Neural cell (in vitro differentiated cells): ENCODE results near the gene TMEM151A. TPM values are rescaled to one million over a fixed set of nuclear protein-coding genes. Genes with fewer than 3 reads are reported as not detected.

ENCODE experiments used
- H2AFZ ChIP-seq: fragments of 200-600, 300-800 bp; sonication (generic), shearing (Covaris generic); 2 replicates; pipeline ENCODE4 v1.6.0; 2014; ENCODE audit warnings: low read depth, mild to moderate bottlenecking, antibody characterized with exemption, low read length, moderate library complexity
- H3F3A ChIP-seq: fragments of 200-600 bp; shearing (Covaris generic); 2 replicates; pipeline ENCODE4 v1.6.1; 2016; ENCODE audit warnings: mild to moderate bottlenecking, moderate library complexity, mixed read lengths, antibody characterized with exemption, low read length; ENCODE audit not compliant: insufficient read depth, poor library complexity, severe bottlenecking
- H3K27ac ChIP-seq: fragments of 200-600, 300-800 bp; sonication (generic), shearing (Covaris generic); 2 replicates; pipeline ENCODE4 v1.5.1; 2014; ENCODE audit warnings: mild to moderate bottlenecking, low read length, moderate library complexity
- H3K27me3 ChIP-seq: fragments of 300-800, 200-600 bp; sonication (generic), shearing (Covaris generic); 2 replicates; pipeline ENCODE4 v1.6.0; 2014; ENCODE audit warnings: mild to moderate bottlenecking, low read depth, low read length, moderate library complexity; ENCODE audit not compliant: insufficient read depth
- H3K36me3 ChIP-seq: fragments of 300-800, 200-600 bp; sonication (generic), shearing (Covaris generic); 2 replicates; pipeline ENCODE4 v1.5.1; 2014; ENCODE audit warnings: mild to moderate bottlenecking, antibody characterized with exemption, low read length, moderate library complexity; ENCODE audit not compliant: insufficient read depth
- H3K4me2 ChIP-seq: fragments of 300-800, 200-600 bp; sonication (generic), shearing (Covaris generic); 2 replicates; pipeline ENCODE4 v1.6.0; 2014; ENCODE audit warnings: mild to moderate bottlenecking, low read length
- H3K4me3 ChIP-seq: fragments of 300-800, 200-600 bp; sonication (generic), shearing (Covaris generic); 2 replicates; pipeline ENCODE4 v1.5.1; 2014; ENCODE audit warnings: mild to moderate bottlenecking, low read length, moderate library complexity
- H3K79me2 ChIP-seq: fragments of 200-600 bp; shearing (Covaris generic); replicated peaks from 2 replicates; pipeline ENCODE4 v1.6.0; 2014; ENCODE audit warnings: mild to moderate bottlenecking, low read length, moderate library complexity; ENCODE audit not compliant: insufficient read depth
- H3K9ac ChIP-seq: fragments of 300-800, 200-600 bp; sonication (generic), shearing (Covaris generic); 2 replicates; pipeline ENCODE4 v1.6.1; 2016; ENCODE audit warnings: mild to moderate bottlenecking, low read length, mixed read lengths
- H3K9me2 ChIP-seq: fragments of 200-600 bp; shearing (Covaris generic); 2 replicates; pipeline ENCODE4 v1.6.1; 2016; ENCODE audit warnings: mild to moderate bottlenecking, low read length, mixed read lengths; ENCODE audit not compliant: insufficient read depth
- H3K9me3 ChIP-seq: fragments of 200-600, 300-800 bp; sonication (generic), shearing (Covaris generic); 2 replicates; pipeline ENCODE4 v1.6.1; 2016; ENCODE audit warnings: mild to moderate bottlenecking, mixed run types, low read length, moderate library complexity, mixed read lengths
- H4K20me1 ChIP-seq: fragments of 200-600 bp; shearing (Covaris generic); 2 replicates; pipeline ENCODE4 v1.6.1; 2016; ENCODE audit warnings: mild to moderate bottlenecking, mixed run types; ENCODE audit not compliant: insufficient read depth
- CTCF ChIP-seq: fragments of 450-650 bp; IDR thresholded peaks from 2 replicates; pipeline ENCODE4 v1.5.1; 2014; ENCODE audit warnings: antibody characterized with exemption, mild to moderate bottlenecking, moderate library complexity; ENCODE audit not compliant: poor library complexity, severe bottlenecking
- EP300 ChIP-seq: fragments of 450-650 bp; conservative IDR thresholded peaks from 2 replicates; pipeline ENCODE4 v1.6.1; 2014; ENCODE audit warnings: antibody characterized with exemption, mild to moderate bottlenecking, moderate library complexity; ENCODE audit not compliant: poor library complexity, severe bottlenecking
- EZH2 ChIP-seq: fragments of 200-600, 300-800 bp; shearing (Covaris generic), sonication (generic); IDR thresholded peaks from 2 replicates; pipeline ENCODE4 v1.6.1; 2014; ENCODE audit warnings: antibody characterized with exemption, low read length, borderline replicate concordance, mild to moderate bottlenecking; ENCODE audit not compliant: insufficient read depth, poor library complexity, severe bottlenecking
- MXI1 ChIP-seq: fragments of 450-650 bp; conservative IDR thresholded peaks from 2 replicates; pipeline ENCODE4 v1.6.1; 2014; ENCODE audit warnings: antibody characterized with exemption, mild to moderate bottlenecking; ENCODE audit not compliant: poor library complexity, severe bottlenecking
- POLR2AphosphoS5 ChIP-seq: IDR thresholded peaks from 2 replicates; pipeline ENCODE4 v1.6.1; 2012
- RAD21 ChIP-seq: fragments of 450-650 bp; conservative IDR thresholded peaks from 2 replicates; pipeline ENCODE4 v1.6.1; 2014; ENCODE audit warnings: antibody characterized with exemption, mild to moderate bottlenecking, moderate library complexity
- SMC3 ChIP-seq: fragments of 450-650 bp; conservative IDR thresholded peaks from 2 replicates; pipeline ENCODE4 v1.6.1; 2014; ENCODE audit warnings: antibody characterized with exemption, mild to moderate bottlenecking, moderate library complexity; ENCODE audit not compliant: poor library complexity
- TAF1 ChIP-seq: IDR thresholded peaks from 2 replicates; pipeline ENCODE4 v1.6.1; 2012; ENCODE audit warnings: low read depth
- polyA plus RNA-seq: library from polyadenylated mRNA; depleted of rRNA; stranded (reverse); fragments of >200 nt; gene quantifications from 2 replicates; pipeline ENCODE4 v1.2.3, GENCODE V29; 2014
- TF ChIP-seq, protein P1 (sequence below): IDR thresholded peaks from 2 replicates; pipeline ENCODE4 v1.6.1; 2012; ENCODE audit warnings: borderline replicate concordance

The TMEM151A gene
- polyA plus RNA-seq, 1 donor from 2014 or later = 5.3 TPM

- peak overlapping the region; percentile 69 for H3K9ac ChIP-seq
Observed at GRCh38 chr11:66312549-66313320, 21.0 kb downstream of the TMEM151A start.

DNA sequence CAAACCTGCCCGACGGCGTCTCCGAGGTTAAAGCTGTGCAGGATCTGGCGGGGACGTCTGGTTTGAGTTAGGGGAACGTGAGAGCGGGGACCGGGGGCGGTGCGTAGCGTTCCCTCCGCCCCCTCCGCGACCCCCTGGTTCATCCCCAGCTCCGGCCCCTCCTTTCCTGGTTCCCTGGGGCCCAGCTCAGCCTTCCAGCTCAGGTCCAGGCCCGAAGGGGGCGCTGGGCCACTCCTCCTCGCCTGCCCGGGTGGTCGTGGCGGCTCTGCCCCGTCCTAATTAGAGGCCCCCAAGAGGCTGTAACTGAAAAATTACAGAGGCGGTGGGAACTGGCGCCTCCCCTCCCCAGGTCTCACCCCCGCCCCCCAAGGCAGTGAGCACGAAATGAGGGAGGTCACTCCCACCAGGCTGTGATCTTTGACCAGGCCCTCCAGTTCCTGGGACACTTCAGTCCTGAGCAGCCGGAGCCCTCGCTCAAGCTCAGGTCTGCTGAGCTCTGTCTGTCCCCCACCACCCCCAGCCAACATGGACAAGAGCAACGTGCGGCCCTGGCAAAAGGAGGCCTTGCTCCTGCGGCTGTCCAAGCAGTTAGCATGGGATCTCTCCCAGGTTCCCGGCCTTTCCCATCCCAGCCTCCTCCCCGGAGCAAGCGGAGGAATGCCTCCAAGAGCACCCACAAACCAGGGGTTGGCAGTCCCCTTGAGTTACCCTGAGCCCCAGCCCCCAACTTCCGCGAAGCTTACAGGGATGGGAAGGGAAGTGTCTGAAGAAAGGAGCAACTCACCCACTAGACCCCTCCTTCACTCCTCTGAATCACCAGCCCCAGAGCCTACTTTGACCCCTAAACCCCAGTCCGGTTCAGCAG is 21.9 kb downstream of the TMEM151A start:
- peak overlapping the region; percentile 59 for H3K4me2 ChIP-seq
- TF ChIP-seq POLR2AphosphoS5 = no peak
- no peak for TF ChIP-seq RAD21
- TF ChIP-seq CTCF = no peak
- TF ChIP-seq, protein P1, sequence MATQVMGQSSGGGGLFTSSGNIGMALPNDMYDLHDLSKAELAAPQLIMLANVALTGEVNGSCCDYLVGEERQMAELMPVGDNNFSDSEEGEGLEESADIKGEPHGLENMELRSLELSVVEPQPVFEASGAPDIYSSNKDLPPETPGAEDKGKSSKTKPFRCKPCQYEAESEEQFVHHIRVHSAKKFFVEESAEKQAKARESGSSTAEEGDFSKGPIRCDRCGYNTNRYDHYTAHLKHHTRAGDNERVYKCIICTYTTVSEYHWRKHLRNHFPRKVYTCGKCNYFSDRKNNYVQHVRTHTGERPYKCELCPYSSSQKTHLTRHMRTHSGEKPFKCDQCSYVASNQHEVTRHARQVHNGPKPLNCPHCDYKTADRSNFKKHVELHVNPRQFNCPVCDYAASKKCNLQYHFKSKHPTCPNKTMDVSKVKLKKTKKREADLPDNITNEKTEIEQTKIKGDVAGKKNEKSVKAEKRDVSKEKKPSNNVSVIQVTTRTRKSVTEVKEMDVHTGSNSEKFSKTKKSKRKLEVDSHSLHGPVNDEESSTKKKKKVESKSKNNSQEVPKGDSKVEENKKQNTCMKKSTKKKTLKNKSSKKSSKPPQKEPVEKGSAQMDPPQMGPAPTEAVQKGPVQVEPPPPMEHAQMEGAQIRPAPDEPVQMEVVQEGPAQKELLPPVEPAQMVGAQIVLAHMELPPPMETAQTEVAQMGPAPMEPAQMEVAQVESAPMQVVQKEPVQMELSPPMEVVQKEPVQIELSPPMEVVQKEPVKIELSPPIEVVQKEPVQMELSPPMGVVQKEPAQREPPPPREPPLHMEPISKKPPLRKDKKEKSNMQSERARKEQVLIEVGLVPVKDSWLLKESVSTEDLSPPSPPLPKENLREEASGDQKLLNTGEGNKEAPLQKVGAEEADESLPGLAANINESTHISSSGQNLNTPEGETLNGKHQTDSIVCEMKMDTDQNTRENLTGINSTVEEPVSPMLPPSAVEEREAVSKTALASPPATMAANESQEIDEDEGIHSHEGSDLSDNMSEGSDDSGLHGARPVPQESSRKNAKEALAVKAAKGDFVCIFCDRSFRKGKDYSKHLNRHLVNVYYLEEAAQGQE = no peak
- TF ChIP-seq MXI1 = no peak
- no peak for TF ChIP-seq SMC3
- TF ChIP-seq EP300 = no peak
- TF ChIP-seq TAF1 = no peak
- TF ChIP-seq EZH2 = no peak
- no peaks in the 10 kb centered on the region for H3K9me3 ChIP-seq
- no peaks in the 10 kb centered on the region for H3K36me3 ChIP-seq
- H3K9ac ChIP-seq = peak overlapping the region; percentile 69
- peak overlapping the region; percentile 70 for H3K4me3 ChIP-seq
- no peaks in the 10 kb centered on the region for H4K20me1 ChIP-seq
- H3K79me2 ChIP-seq = no peaks in the 10 kb centered on the region
- no peaks in the 10 kb centered on the region for H3F3A ChIP-seq
- H3K27me3 ChIP-seq = peaks cover 11% of the 10 kb centered on the region
- H3K9me2 ChIP-seq = no peaks in the 10 kb centered on the region
- H2AFZ ChIP-seq = peak overlapping the region; percentile 60
- H3K27ac ChIP-seq = peak overlapping the region; percentile 49

More at GRCh38 chr11:66312549-66313320, 21.0 kb downstream of the TMEM151A start:
- Histone ChIP-seq H3K9me2 (no peaks in the 10 kb centered on the region), H2AFZ (peak overlapping the region; percentile 60), H4K20me1 (no peaks in the 10 kb centered on the region), H3K79me2 (no peaks in the 10 kb centered on the region), H3K4me3 (peak overlapping the region; percentile 70), H3K9me3 (no peaks in the 10 kb centered on the region), H3K4me2 (peak overlapping the region; percentile 59), H3K36me3 (no peaks in the 10 kb centered on the region), H3F3A (no peaks in the 10 kb centered on the region), H3K27me3 (peaks cover 11% of the 10 kb centered on the region), H3K27ac (peak overlapping the region; percentile 49)
- TF ChIP-seq POLR2AphosphoS5 (peak; percentile 53), TAF1 (no peak)
